ENCODE data around the gene TMEM184B.

Gene TMEM184B

GRCh38 chr22:38272373-38273134, at the start of gene TMEM184B:
Gene TMEM184B (minus strand): TSS chr22:38273010. CDS start chr22:38247961, 25,049 bp downstream.
- DNase-seq = no peak

- DNase-seq = no peak
These were observed 48.0 kb upstream of the TMEM184B start for GRCh38 chr22:38320605-38321402.

GRCh38 chr22:38318792-38319773, 46.3 kb upstream of the TMEM184B start:
- DNase-seq = no peak

GRCh38 chr22:38317995-38318715, 45.3 kb upstream of the TMEM184B start:
- no peak for DNase-seq

- no peak for DNase-seq
These were observed 44.5 kb upstream of the TMEM184B start, which contains the start of gene CSNK1E for GRCh38 chr22:38317122-38317994. Gene CSNK1E (minus strand): TSS chr22:38317433. CDS start chr22:38314157, 3,276 bp downstream.

- no peak for DNase-seq
These were observed 43.7 kb upstream of the TMEM184B start for GRCh38 chr22:38316364-38317121.

- no peak for DNase-seq
These were observed 43.1 kb upstream of the TMEM184B start for GRCh38 chr22:38315823-38316363.

GRCh38 chr22:38314933-38315822, 42.4 kb upstream of the TMEM184B start:
- no peak for DNase-seq

GRCh38 chr22:38314051-38314932, 41.5 kb upstream of the TMEM184B start:
- DNase-seq = no peak

GRCh38 chr22:38313384-38313955, 40.7 kb upstream of the TMEM184B start:
- no peak for DNase-seq

GRCh38 chr22:38312261-38312800, 39.5 kb upstream of the TMEM184B start:
- DNase-seq = no peak

- no peak for DNase-seq
These were observed 38.5 kb upstream of the TMEM184B start for GRCh38 chr22:38311323-38311620.

- DNase-seq = no peak
These were observed 37.9 kb upstream of the TMEM184B start for GRCh38 chr22:38310518-38311322.

- no peak for DNase-seq
These were observed 37.1 kb upstream of the TMEM184B start for GRCh38 chr22:38309614-38310517.

GRCh38 chr22:38308791-38309498, 36.1 kb upstream of the TMEM184B start:
- no peak for DNase-seq

All from cortex of kidney (tissue), 1 donor.